Activated CD8-positive, alpha-beta T cell treated with anti-CD3 and anti-CD28 coated beads for 36 hours (primary cell): ENCODE results near the gene RPS6KA5. TPM values are rescaled to one million over a fixed set of nuclear protein-coding genes. Genes with fewer than 3 reads are reported as not detected.
A peak's percentile ranks its signal among the peaks of the same experiment; 100 is the strongest.

ENCODE experiments used
- ATAC-seq: fragments of 200-7000 bp; cut with Tn5 transposase; one replicate; pipeline ENCODE4 v1.10.0; 2021; ENCODE audit warnings: mild to moderate bottlenecking, moderate library complexity
- CTCF ChIA-PET: fragments of 350-600 bp; sonication (Branson Sonifier 250); formaldehyde crosslinking; loops from one replicate; lab custom pipeline; 2021; ENCODE audit warnings: antibody characterized with exemption; lab: Charles Lee
- POLR2A ChIA-PET: fragments of 350-600 bp; sonication (Branson Sonifier 250); formaldehyde crosslinking; loops from one replicate; lab custom pipeline; 2021; ENCODE audit warnings: antibody characterized with exemption; lab: Charles Lee
- DNase-seq: peaks from one replicate; pipeline ENCODE4 v3.0.0-alpha.2; 2020
- H3K27ac Mint-ChIP-seq: one replicate; pipeline ENCODE4 v1.8.0; 2021; ENCODE audit warnings: mild to moderate bottlenecking, mixed read lengths
- H3K27me3 Mint-ChIP-seq: one replicate; pipeline ENCODE4 v1.8.0; 2021; ENCODE audit warnings: mixed read lengths
- H3K36me3 Mint-ChIP-seq: one replicate; pipeline ENCODE4 v1.8.0; 2021; ENCODE audit warnings: low read depth, mixed read lengths
- H3K4me1 Mint-ChIP-seq: one replicate; pipeline ENCODE4 v1.8.0; 2021; ENCODE audit warnings: low read depth, mixed read lengths
- H3K4me3 Mint-ChIP-seq: one replicate; pipeline ENCODE4 v1.8.0; 2021; ENCODE audit warnings: mild to moderate bottlenecking, moderate library complexity, mixed read lengths
- H3K9me3 Mint-ChIP-seq: one replicate; pipeline ENCODE4 v1.8.0; 2021; ENCODE audit warnings: mixed read lengths
- intact Hi-C: fragments of 100-400 bp; cut with micrococcal nuclease; formaldehyde crosslinking; loops from one replicate; pipeline ENCODE4 v1.10.0; 2022
- total RNA-seq, 2 experiments: library from RNA; stranded (reverse); gene quantifications; one replicate each; pipeline ENCODE4 v1.2.3, GENCODE V29; 2021
- TF ChIP-seq, protein P1 (sequence below): fragments of 200-600 bp; IDR thresholded peaks from one replicate; pipeline ENCODE4 v1.8.0; 2022; ENCODE audit warnings: antibody characterized with exemption, mild to moderate bottlenecking

RPS6KA5 gene
- total RNA-seq, result 10 to 100 TPM; 12.8 to 12.9 TPM

DNA sequence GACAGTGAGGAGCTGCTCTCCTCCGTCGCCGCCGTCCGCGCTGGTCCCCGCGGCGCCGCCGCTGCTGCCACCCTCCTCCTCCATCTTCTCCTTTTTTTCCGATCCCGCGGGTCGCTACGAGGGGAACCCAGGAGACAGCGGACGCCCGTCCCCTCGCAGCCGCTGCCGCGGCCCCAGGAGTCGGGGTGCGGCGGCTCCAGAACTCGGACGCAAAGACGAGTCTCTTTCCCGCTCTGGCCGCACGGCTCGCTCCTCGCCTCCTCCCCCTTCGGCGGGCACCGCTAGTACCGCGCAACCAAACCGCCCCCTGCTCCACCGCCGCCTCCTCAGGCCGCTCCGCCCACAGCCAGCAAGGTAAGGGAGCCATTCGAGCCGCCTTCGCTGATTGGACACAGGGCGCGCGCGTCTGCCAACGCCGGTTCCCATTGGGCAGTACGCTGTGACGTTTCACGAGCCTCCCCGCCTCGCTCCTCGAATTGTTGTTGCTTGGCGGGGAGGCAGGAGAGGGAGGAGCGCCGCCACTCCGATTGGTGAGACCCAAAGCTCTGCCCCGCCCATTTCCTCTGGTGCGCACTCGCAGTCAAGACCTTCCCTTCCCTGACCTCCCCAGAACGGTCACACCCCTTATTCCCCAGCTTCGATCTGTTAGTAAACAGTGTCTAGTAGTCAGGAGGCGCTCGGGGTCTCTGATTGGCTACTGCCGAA, at the start of gene RPS6KA5:
Gene RPS6KA5 (minus strand): TSS at position 291 of the 705 bp plus-strand sequence. CDS start 207 bp downstream, at position 84.
- ChIA-PET CTCF (interaction anchor here (0.7 to 7.1 kb wide), 9 partner anchors 12 to 158 kb away, joined by 3 to 36 read pairs (median 5); partner anchors contain the start of gene DGLUCY), POLR2A (interaction anchor here (0.9 to 9.2 kb wide), 16 partner anchors 13 to 677 kb away, joined by 3 to 113 read pairs (median 3); partner anchors contain the start of gene DGLUCY)
- Mint-ChIP-seq H3K9me3 (peaks cover 7% of the 10 kb centered on the region), H3K4me3 (peak within 1 kb of the TSS; percentile 77), H3K27ac (peak within 1 kb of the TSS; percentile 58), H3K27me3 (no peaks in the 10 kb centered on the region), H3K36me3 (peaks cover 13% of the 10 kb centered on the region), H3K4me1 (peaks cover 53% of the 10 kb centered on the region)
- peak; percentile 86 for ATAC-seq
- TF ChIP-seq, protein P1, sequence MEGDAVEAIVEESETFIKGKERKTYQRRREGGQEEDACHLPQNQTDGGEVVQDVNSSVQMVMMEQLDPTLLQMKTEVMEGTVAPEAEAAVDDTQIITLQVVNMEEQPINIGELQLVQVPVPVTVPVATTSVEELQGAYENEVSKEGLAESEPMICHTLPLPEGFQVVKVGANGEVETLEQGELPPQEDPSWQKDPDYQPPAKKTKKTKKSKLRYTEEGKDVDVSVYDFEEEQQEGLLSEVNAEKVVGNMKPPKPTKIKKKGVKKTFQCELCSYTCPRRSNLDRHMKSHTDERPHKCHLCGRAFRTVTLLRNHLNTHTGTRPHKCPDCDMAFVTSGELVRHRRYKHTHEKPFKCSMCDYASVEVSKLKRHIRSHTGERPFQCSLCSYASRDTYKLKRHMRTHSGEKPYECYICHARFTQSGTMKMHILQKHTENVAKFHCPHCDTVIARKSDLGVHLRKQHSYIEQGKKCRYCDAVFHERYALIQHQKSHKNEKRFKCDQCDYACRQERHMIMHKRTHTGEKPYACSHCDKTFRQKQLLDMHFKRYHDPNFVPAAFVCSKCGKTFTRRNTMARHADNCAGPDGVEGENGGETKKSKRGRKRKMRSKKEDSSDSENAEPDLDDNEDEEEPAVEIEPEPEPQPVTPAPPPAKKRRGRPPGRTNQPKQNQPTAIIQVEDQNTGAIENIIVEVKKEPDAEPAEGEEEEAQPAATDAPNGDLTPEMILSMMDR, result no peak
- intact Hi-C loops, result loop anchor here (5.0 kb wide), 1 partner anchor 38 kb away; no protein-coding TSS in a partner anchor
- DNase-seq, result peak; percentile 100

DNA sequence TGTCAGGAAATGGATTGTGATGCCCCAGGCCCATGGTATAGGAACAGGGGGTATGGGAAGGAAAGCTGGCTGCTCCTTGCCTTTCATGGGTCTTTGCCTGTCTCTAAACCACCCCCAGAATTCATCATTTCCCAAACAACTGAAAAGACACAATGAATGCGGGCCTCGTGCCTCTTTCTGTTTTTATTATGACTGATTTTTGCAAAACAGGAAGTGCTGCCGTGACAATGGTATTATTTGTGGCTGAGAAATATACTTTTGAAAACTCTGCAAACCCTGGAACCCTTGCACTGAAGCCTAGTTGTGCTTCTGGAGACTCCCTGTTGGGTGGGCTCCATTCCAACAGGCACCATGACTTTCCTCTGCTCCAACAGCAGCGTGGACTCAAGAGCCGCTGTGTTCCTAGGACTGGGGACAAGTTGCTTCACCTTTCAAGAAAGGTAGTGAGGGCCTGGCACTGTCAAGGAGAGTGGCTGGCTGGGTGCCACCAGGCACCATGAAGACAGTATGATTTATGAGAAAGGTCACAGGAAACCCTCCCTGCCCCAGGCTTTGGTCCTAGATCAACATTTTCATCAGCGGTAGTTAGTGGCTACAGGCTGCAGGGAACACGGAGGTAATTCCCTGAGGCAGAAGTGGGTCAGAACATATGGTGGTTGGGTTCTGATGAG, 48.6 kb upstream of the RPS6KA5 start:
- DNase-seq (peak; percentile 58), ATAC-seq (peak; percentile 17)
- intact Hi-C loops, result no loop called here
- Mint-ChIP-seq H3K27me3 (no peaks in the 10 kb centered on the region), H3K4me3 (peak overlapping the region; percentile 22), H3K4me1 (peaks cover 45% of the 10 kb centered on the region), H3K9me3 (no peaks in the 10 kb centered on the region), H3K36me3 (peaks cover 6% of the 10 kb centered on the region), H3K27ac (peak overlapping the region; percentile 87)
- ChIA-PET POLR2A (no interaction called here), CTCF (no interaction called here)
- TF ChIP-seq, protein P1, result no peak

DNA sequence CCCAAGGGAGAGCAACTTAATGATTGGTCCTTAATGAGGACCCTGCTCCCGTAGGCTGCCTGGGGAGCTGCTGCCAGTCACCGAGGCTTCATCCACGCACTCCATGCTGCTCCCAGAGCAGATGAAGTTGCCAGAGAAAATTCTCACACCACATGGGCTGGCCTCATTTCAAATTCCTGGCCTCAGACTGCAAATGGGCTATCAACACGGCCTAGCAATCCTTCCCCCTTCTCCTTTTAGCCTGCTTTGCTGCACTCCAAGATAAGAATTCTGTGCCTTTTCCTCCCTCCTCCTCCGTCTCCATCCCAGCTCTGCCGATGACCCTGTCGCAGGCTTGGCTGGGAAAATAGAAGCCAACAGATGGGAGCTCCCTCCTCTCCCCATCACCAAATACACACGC, 42.7 kb upstream of the RPS6KA5 start:
- Mint-ChIP-seq H3K27me3 (no peaks in the 10 kb centered on the region), H3K36me3 (no peaks in the 10 kb centered on the region), H3K9me3 (no peaks in the 10 kb centered on the region), H3K4me1 (peaks cover 12% of the 10 kb centered on the region), H3K27ac (no peak overlapping the region), H3K4me3 (no peak overlapping the region)
- ChIA-PET CTCF (no interaction called here), POLR2A (no interaction called here)
- intact Hi-C loops, result no loop called here
- ATAC-seq, result no peak
- no peak for DNase-seq
- TF ChIP-seq, protein P1, result no peak

DNA sequence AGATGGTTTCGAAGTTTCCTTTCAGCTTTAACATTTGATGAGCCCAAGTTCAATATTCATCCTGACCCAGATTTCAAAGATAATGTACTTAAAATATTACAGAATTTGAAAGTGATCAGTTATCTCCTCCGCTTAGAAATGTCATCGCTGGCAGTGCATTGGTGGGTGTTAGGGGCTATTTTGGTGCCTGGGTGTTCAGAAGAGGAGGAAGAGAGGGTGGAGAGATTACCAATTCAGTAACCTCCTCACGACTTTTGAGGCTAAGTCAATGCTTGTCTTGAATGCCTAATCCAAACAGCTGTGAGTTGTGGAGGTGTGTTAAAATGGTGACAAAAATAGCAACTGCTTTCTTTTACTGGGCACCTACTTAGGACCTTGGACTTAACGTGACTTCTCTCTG, 39.7 kb upstream of the RPS6KA5 start:
- Mint-ChIP-seq H3K36me3 (no peaks in the 10 kb centered on the region), H3K4me3 (no peak overlapping the region), H3K27me3 (no peaks in the 10 kb centered on the region), H3K27ac (peak overlapping the region; percentile 54), H3K4me1 (peaks cover 4% of the 10 kb centered on the region), H3K9me3 (no peaks in the 10 kb centered on the region)
- ChIA-PET CTCF (interaction anchor here (1.0 kb wide), 1 partner anchor 11 kb away, joined by 3 read pairs; no protein-coding TSS in a partner anchor), POLR2A (interaction anchor here (0.6 to 2.6 kb wide), 5 partner anchors 10 to 40 kb away, joined by 3 to 11 read pairs (median 3); no protein-coding TSS in a partner anchor)
- DNase-seq (no peak), ATAC-seq (no peak)
- TF ChIP-seq, protein P1, result no peak
- intact Hi-C loops, result no loop called here
